ENCODE data around the gene OSMR.

Gene OSMR

DNA sequence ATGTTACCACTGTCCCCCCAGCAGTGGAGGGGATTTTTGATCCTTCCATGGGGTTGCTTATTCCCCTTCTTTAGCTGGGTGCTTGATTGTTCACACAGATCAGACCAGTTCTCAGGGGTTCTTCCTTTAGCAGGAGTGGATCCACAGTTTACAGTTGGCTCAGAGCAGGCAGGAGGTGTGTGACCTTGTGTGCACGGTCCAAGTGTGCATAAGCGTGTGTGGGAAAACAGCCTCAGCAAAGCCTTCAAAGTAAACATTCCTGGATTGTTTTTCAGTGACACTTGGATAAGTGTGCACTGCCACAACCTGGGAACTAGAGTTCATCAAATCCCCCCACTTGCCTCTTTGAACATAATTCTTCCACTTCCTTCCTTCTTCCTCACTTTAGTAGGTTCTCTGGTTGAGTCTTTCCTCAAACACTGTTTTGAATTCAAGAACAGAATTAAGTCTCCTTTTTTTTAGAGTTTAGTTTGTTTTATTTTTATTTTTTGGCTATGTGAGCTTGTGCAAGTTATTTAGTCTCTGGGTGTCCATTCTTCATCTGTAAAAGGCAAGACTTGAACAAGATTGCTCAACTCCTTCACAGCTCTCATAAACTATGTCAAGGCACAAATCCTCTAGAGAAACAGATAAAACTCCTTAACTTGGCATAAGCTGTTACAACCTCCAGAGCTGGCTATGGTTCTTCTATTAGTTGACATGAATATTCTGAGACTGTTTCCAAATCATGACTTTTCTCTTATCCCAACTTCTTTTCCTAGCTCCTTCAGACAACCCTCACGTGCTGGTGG lies 78.0 kb downstream of the OSMR start:
- Mint-ChIP-seq H3K27ac (no peak overlapping the region), H3K9me3 (no peaks in the 10 kb centered on the region), H3K4me3 (no peak overlapping the region), H3K27me3 (peaks cover 33% of the 10 kb centered on the region), H3K4me1 (no peaks in the 10 kb centered on the region)
- no peak for DNase-seq
- no peak for ATAC-seq

DNA sequence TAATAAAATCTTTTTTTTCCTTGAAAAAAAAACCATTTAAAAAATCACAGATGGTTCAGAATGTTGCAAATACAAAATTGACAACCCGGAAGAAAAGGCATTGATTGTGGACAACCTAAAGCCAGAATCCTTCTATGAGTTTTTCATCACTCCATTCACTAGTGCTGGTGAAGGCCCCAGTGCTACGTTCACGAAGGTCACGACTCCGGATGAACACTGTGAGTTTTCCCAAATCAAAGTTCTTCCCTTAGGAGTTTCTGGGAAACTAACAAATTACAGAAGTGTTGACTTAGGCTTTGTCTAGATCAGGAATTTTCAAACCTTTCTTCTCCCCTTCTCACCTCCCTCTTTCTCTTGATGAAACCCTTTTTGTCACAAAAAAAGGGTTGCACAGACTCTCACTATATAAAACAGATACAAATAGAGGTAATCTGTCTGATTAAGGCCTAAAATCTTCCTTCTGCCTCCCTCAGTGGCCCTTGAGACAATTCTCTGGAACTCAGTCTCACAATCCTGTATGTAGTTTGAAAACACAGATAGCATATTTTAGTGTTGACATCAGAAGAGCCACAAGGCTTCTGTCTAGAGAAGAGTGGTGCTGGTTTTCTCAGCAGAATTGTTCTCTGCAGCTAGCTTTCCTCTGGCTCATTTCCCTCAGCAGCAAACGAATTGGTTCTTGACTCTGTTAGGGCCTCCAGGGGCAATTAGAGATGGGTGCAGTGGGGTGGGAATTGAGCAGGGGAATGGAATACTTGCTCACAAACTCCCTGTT lies 79.5 kb downstream of the OSMR start:
- DNase-seq (no peak), ATAC-seq (no peak)
- Mint-ChIP-seq H3K4me1 (no peaks in the 10 kb centered on the region), H3K27ac (no peak overlapping the region), H3K27me3 (peaks cover 33% of the 10 kb centered on the region), H3K4me3 (no peak overlapping the region), H3K9me3 (no peaks in the 10 kb centered on the region)

DNA sequence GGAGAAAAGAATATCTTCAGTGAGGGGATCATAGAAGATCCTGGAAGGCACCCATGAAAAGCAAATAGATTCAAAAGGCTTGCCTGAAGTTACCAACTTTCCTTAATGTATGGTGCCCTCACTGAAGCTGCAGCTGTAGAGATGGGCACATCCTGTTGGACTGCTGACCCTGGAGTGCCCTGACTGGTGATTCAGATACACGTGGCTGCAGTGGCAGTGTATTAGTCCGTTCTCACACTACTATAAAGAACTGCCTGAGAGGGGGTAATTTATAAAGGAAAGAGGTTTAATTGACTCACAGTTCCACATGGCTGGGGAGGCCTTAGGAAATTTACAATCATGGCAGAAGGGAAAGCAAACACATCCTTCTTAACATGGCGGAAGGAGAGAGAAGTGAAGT lies 80.3 kb downstream of the OSMR start:
- peaks cover 33% of the 10 kb centered on the region for H3K27me3 Mint-ChIP-seq
- no peaks in the 10 kb centered on the region for H3K9me3 Mint-ChIP-seq
- no peak overlapping the region for H3K27ac Mint-ChIP-seq
- no peak overlapping the region for H3K4me3 Mint-ChIP-seq
- DNase-seq (no peak), ATAC-seq (no peak)
- no peaks in the 10 kb centered on the region for H3K4me1 Mint-ChIP-seq

DNA sequence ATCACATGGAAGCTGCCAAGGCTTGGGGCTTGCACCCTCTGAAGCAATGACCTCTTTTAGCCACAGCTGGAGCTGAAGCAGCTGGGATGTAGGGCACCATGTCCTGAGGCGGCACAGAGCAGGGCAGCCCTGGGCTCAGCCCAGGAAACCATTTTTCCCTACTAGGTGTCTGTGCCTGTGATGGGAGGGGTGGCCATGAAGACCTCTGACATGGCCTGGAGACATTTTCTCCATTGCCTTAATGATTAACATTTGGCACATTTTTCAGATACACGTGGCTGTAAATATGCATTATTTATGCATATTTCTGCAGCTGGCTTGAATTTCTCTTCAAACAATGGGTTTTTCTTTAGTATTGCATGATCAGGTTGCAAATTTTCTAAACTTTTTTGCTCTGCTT lies 81.7 kb downstream of the OSMR start:
- Mint-ChIP-seq H3K27ac (no peak overlapping the region), H3K4me1 (no peaks in the 10 kb centered on the region)
- no peak for ATAC-seq

DNA sequence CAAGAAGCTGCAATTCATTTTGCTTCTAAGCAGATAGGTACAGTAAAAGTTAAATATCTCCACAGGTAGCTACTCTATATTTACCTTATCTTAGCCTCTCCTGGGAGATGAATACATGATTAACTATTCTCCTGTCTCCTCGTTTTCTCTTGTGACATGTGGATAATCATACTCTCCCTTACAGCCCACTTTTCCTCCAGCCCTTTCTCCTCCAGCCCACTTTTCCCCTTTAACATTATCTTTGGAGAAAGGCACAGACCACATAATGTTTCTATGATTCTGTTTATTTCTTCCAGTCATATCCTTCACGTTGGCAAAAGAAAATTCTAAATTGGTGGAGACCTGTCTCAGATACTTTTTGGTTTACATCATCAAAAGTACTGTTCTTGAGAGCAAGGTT lies 84.0 kb downstream of the OSMR start:
- Mint-ChIP-seq H3K27ac (no peak overlapping the region), H3K4me3 (no peak overlapping the region), H3K9me3 (no peaks in the 10 kb centered on the region), H3K4me1 (no peaks in the 10 kb centered on the region), H3K27me3 (peaks cover 17% of the 10 kb centered on the region)
- ATAC-seq = no peak
- no peak for DNase-seq

More for the DNA sequence above, 81.7 kb downstream of the OSMR start:
- no peaks in the 10 kb centered on the region for H3K9me3 Mint-ChIP-seq
- no peak overlapping the region for H3K4me3 Mint-ChIP-seq
- H3K27me3 Mint-ChIP-seq = peaks cover 27% of the 10 kb centered on the region
- DNase-seq = no peak

DNA sequence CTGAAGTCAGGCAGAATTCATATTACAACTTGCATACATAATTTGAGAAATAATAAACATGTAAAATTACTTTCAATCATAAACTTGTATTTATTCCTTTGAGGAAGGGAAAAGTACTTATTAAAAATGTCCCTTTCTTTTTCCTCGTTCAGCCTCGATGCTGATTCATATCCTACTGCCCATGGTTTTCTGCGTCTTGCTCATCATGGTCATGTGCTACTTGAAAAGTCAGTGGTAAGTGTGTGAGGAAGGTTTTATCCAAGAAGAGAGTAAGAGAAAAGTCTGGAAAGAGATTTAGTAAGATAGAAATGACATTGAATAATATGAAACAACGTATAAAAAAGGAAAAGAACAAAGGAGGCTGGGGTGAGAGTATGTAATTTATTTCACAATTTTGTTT lies 85.9 kb downstream of the OSMR start:
- H3K27ac Mint-ChIP-seq = no peak overlapping the region
- no peaks in the 10 kb centered on the region for H3K9me3 Mint-ChIP-seq
- no peak for DNase-seq
- ATAC-seq = no peak
- H3K27me3 Mint-ChIP-seq = peaks cover 5% of the 10 kb centered on the region
- H3K4me1 Mint-ChIP-seq = no peaks in the 10 kb centered on the region
- no peak overlapping the region for H3K4me3 Mint-ChIP-seq

DNA sequence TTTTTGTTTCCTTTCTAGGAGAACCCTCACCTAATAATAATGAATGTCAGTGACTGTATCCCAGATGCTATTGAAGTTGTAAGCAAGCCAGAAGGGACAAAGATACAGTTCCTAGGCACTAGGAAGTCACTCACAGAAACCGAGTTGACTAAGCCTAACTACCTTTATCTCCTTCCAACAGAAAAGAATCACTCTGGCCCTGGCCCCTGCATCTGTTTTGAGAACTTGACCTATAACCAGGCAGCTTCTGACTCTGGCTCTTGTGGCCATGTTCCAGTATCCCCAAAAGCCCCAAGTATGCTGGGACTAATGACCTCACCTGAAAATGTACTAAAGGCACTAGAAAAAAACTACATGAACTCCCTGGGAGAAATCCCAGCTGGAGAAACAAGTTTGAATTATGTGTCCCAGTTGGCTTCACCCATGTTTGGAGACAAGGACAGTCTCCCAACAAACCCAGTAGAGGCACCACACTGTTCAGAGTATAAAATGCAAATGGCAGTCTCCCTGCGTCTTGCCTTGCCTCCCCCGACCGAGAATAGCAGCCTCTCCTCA lies 87.1 kb downstream of the OSMR start:
- DNase-seq (no peak), ATAC-seq (no peak)
- no peaks in the 10 kb centered on the region for H3K4me1 Mint-ChIP-seq
- peaks cover 2% of the 10 kb centered on the region for H3K27me3 Mint-ChIP-seq
- peak overlapping the region in 1 of 2 donors; percentile 19 for H3K27ac Mint-ChIP-seq
- H3K9me3 Mint-ChIP-seq = no peaks in the 10 kb centered on the region
- no peak overlapping the region for H3K4me3 Mint-ChIP-seq

DNA sequence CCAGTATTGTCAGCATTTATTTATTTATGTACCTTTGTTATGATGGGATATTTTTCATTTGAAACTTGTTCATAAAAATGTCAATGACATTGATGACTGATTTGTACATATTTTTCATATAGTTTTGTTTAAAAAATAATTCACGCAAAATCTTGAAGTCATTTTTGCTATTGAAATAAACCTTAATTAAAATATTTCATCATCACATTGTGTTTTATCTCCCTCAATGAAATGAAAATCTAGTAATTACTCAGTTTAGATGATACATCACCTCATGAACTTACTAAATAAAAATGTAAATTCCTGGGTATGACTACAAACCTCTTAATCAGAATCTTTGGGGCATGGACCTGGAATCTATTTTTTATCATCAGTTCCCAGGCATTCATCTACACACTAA lies 89.6 kb downstream of the OSMR start:
- ATAC-seq (no peak), DNase-seq (no peak)
- H3K27ac Mint-ChIP-seq = no peak overlapping the region
- no peaks in the 10 kb centered on the region for H3K27me3 Mint-ChIP-seq
- H3K4me1 Mint-ChIP-seq = no peaks in the 10 kb centered on the region
- H3K4me3 Mint-ChIP-seq = no peak overlapping the region
- H3K9me3 Mint-ChIP-seq = no peaks in the 10 kb centered on the region

DNA sequence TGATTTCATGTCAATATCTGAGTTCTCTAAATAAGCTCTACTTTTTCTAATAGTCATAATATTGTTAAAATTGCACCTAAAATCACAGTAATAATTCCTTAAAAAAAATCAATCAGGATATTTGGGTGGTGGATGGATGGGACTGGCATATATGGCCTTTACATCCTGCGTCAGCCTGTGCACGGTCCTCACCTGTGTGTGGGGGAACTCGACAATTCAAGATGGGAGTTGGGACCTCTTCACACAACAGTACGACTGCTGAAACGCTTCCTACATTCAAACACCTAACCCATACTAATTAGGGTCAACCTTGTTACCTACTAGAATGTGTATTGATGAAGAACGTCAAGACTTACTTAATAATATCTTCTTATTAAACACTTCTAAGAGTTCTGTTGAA lies 90.5 kb downstream of the OSMR start:
- Mint-ChIP-seq H3K27me3 (no peaks in the 10 kb centered on the region), H3K27ac (no peak overlapping the region), H3K4me3 (no peak overlapping the region), H3K9me3 (no peaks in the 10 kb centered on the region), H3K4me1 (no peaks in the 10 kb centered on the region)
- ATAC-seq (no peak), DNase-seq (no peak)

DNA sequence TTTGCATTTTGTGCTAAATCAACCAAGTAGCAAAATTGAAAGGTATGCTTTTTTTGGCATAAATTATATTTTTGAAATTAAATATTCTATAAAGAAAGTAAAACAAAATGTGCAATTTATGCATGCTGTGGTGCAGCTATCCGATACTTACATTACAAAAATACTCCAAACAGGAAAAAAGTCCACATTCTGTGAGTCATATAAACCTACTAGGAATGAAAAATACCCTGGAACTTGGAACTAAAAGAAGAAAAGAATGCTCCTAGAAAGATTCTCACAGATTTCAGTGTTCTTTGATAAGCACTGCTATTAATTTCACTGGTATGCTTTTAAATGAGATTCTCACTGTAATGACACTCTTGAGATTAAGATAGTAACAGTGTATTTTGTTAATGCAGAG lies 92.6 kb downstream of the OSMR start:
- no peaks in the 10 kb centered on the region for H3K27me3 Mint-ChIP-seq
- no peak for DNase-seq
- H3K9me3 Mint-ChIP-seq = no peaks in the 10 kb centered on the region
- H3K27ac Mint-ChIP-seq = no peak overlapping the region
- H3K4me3 Mint-ChIP-seq = no peak overlapping the region
- no peak for ATAC-seq
- no peaks in the 10 kb centered on the region for H3K4me1 Mint-ChIP-seq

DNA sequence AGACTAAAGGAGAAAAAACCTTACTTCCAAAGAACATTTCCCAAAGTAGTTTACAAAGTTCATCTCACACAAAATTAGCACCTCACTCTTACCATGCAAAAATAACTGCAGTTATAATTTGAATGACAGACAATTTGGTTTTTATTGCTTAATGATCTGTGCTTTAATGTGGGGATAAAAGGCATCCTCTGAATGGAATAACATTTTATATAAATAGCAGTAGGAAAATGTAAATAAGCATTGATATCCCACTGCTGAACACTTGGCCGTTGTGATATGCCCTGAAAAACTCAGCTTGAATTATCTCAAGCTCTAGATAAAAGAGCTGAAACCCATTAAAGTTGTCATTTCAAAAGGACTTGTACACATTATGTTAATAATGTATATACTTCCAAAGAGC lies 93.2 kb downstream of the OSMR start:
- Mint-ChIP-seq H3K4me3 (no peak overlapping the region), H3K4me1 (no peaks in the 10 kb centered on the region), H3K27ac (no peak overlapping the region), H3K27me3 (no peaks in the 10 kb centered on the region), H3K9me3 (no peaks in the 10 kb centered on the region)
- DNase-seq (no peak), ATAC-seq (no peak)

DNA sequence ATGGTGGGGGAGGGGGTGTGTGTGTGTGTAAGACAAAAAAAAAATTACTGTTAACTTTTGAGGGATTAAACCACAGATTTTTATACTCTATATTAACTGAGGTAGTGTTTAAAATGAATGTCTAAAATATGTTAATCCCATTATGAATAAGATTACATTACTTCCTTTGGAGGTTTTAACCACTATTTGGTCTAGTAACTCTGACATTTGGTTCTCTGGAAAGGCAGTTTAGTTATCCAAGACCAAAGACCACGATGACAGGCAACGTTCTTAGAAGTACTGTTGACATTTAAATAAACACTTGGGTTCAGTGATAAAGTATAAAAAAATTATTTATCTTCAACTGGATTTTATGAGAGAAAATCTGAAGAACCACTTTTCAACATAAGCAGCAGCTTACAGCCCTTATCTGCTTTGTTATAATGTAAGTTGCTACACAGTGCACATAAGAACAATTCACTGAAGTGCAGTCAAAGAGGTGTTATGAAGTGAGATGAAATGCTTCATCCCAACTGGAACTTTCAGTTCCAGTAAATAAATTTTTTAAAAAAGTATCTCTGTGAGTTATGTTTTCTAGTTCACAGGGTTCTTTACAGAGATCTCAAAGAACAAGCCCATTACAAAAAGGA lies 94.5 kb downstream of the OSMR start:
- Mint-ChIP-seq H3K4me1 (no peaks in the 10 kb centered on the region), H3K9me3 (no peaks in the 10 kb centered on the region), H3K4me3 (no peak overlapping the region), H3K27ac (peak overlapping the region in 1 of 2 donors; percentile 63), H3K27me3 (no peaks in the 10 kb centered on the region)
- no peak for DNase-seq
- ATAC-seq = no peak

DNA sequence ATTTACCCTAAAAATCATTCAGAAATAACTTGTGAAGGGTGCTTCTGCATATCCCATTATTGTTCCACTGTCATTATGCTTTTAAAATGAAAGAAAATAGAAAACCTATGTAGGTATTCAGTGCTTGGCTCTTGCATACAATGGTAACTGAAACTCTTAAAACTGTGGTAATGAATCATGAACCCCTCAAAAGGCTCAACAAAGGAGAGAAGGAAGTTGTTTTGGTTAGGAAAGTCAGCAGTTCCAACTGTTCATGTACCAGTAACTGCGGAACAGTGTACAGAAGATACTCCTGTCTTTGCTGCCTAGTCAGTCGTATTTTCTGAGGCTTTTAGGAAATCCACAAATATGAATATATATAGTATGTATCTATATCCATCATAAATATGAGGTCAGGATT lies 96.1 kb downstream of the OSMR start:
- H3K27me3 Mint-ChIP-seq = no peaks in the 10 kb centered on the region
- no peak for DNase-seq
- H3K4me3 Mint-ChIP-seq = no peak overlapping the region
- no peaks in the 10 kb centered on the region for H3K4me1 Mint-ChIP-seq
- no peaks in the 10 kb centered on the region for H3K9me3 Mint-ChIP-seq
- no peak for ATAC-seq
- H3K27ac Mint-ChIP-seq = no peak overlapping the region

DNA sequence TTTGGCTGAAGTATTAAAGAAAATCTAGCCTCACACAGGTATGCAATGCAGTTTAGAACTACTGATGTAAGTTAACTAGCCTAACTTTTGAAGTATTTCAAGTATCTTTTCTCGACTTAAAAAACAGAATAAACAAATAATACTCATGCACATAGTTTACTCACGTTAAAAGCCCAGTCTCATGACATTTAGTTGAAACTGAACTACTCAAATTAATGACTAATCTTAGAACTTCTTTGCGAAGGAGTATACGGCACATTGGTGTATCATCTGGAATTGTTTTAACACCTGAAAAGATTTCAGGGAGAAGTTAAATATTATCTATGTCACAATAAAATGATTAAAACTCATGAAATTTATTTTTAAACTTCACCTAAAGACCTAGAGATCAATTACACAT lies 98.5 kb downstream of the OSMR start:
- Mint-ChIP-seq H3K27ac (no peak overlapping the region), H3K4me3 (no peak overlapping the region), H3K4me1 (no peaks in the 10 kb centered on the region), H3K9me3 (no peaks in the 10 kb centered on the region), H3K27me3 (no peaks in the 10 kb centered on the region)
- ATAC-seq (no peak), DNase-seq (no peak)

DNA sequence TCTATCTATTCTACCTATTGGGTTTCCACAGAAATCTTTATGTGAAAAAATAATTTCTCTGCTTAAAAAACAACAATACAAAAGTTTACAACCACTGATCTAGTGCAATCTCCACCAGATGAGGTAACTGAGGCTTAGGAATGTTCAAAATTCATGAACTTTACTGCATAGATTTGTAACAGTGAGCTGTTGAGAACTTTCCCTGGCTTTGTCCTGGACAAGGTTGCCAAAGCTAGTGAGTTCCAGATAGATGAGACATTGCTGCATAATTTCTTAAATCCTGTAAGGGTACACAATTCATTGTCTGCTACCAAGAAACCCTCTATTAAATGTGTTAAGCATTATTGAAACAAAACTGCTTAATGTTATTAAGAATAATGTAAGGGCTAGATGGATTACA lies 102.7 kb downstream of the OSMR start:
- Mint-ChIP-seq H3K4me3 (no peak overlapping the region), H3K27me3 (no peaks in the 10 kb centered on the region), H3K4me1 (no peaks in the 10 kb centered on the region), H3K27ac (no peak overlapping the region), H3K9me3 (no peaks in the 10 kb centered on the region)
- ATAC-seq (no peak), DNase-seq (no peak)

DNA sequence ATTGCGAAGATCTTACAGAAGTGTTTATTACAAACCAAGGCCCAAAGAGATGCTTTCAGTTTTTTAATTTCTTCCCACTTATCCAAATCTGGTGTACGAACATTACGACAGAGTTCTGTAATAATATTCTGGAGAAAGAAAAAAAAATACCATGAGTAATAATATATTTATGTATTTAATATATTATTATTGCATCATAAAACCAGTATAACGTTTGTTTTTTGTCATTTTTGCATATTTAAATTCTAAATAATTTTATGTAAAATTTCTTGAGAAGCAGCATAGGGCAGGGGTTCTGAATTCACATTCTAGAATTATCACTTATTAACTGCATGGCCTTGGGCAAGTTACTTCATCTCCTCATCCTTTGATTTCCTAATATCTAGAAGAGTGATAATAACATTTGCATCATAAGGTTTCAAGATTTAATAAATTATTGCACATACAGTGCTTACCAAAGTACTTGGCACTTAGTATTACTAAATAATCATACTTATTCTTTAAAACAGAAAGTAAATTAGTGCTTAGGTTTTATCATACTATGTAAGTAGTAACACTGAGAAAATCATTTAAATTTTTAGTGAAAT lies 107.7 kb downstream of the OSMR start:
- no peaks in the 10 kb centered on the region for H3K27me3 Mint-ChIP-seq
- ATAC-seq (no peak), DNase-seq (no peak)
- no peak overlapping the region for H3K4me3 Mint-ChIP-seq
- H3K27ac Mint-ChIP-seq = no peak overlapping the region
- H3K4me1 Mint-ChIP-seq = no peaks in the 10 kb centered on the region
- no peaks in the 10 kb centered on the region for H3K9me3 Mint-ChIP-seq

All from stimulated activated naive CD8-positive, alpha-beta T cell treated with anti-CD3 and anti-CD28 coated beads, Interleukin-15, amount 100 ng/mL, for 72 hours (primary cell).